Testis (tissue), 5 donors: ENCODE measurements around the gene NLRP1. TPM values are rescaled to one million over a fixed set of nuclear protein-coding genes. Genes with fewer than 3 reads are reported as not detected.

ENCODE experiments used
- DNase-seq: peaks from one replicate; pipeline ENCODE4 v3.0.0-alpha.2; 2019
- H3K27ac ChIP-seq, 2 donors: fragments of 200-600 bp; sonication (generic); one replicate each; pipeline ENCODE4 v1.5.1; 2019
- H3K27me3 ChIP-seq: fragments of 200-600 bp; sonication (generic); one replicate; pipeline ENCODE4 v1.5.1; 2019
- H3K36me3 ChIP-seq: fragments of 200-600 bp; sonication (generic); one replicate; pipeline ENCODE4 v1.5.1; 2017; ENCODE audit warnings: low read depth; ENCODE audit errors: missing control alignments
- H3K4me1 ChIP-seq: fragments of 200-600 bp; sonication (generic); one replicate; pipeline ENCODE4 v1.5.1; 2019
- H3K4me3 ChIP-seq, 2 donors: fragments of 200-600 bp; sonication (generic); one replicate each; pipeline ENCODE4 v1.5.1; 2017 to 2019
- H3K9me3 ChIP-seq: fragments of 200-600 bp; sonication (generic); one replicate; pipeline ENCODE4 v1.5.1; 2017
- CTCF ChIP-seq, 3 experiments: fragments of 450-650 bp in 2 of 3; fragments of 200-600 bp in 1 of 3; sonication (generic) in 1 of 3; IDR thresholded peaks; one replicate each; pipeline ENCODE4 v1.5.1; 2016 to 2019; ENCODE audit warnings: antibody characterized with exemption in 3 of 3, mild to moderate bottlenecking in 2 of 3, moderate library complexity in 1 of 3
- POLR2A ChIP-seq: fragments of 450-650 bp; IDR thresholded peaks from one replicate; pipeline ENCODE4 v1.6.1; 2017; ENCODE audit warnings: antibody characterized with exemption, mild to moderate bottlenecking, moderate library complexity
- WGBS, 2 donors: methylation state at CpG; one replicate each; pipeline ENCODE4 v1.1.5; 2018; 5-methylcytosine and 5-hydroxymethylcytosine counted together
- intact Hi-C: fragments of 100-400 bp; cut with DNase I; formaldehyde crosslinking; loops from one replicate; pipeline ENCODE4 v1.15.1; 2023; ENCODE audit warnings: low total_unique reads
- long read RNA-seq, 2 donors: transcript quantifications; one replicate each; lab custom pipeline, GENCODE V29; 2026
- polyA plus RNA-seq: library from polyadenylated mRNA; stranded (reverse); fragments of 350-450 nt; fragmentation: Illumina TruSeq; extraction: RNeasy Lipid Tissue Mini Kit (QIAGEN cat#74804); gene quantifications from one replicate; pipeline ENCODE4 v1.2.3, GENCODE V29; 2014; ENCODE audit warnings: low read depth, low replicate concordance; ENCODE audit not compliant: insufficient read depth
- total RNA-seq, 2 donors: library from RNA; depleted of rRNA; stranded (reverse); fragments of >200 nt; gene quantifications; one replicate each; pipeline ENCODE4 v1.2.3, GENCODE V29; 2016

The NLRP1 gene
- total RNA-seq (10 to 100 TPM; 35.4 to 68.5 TPM), polyA plus RNA-seq (39.0 TPM)
- long read RNA-seq, donor 1, transcript NLRP1-206 (2 exons, 1,627 nt), result major isoform, 27 of 27 reads
- long read RNA-seq, donor 1, partial matches to known transcripts, result 0 of 27 reads
- long read RNA-seq, donor 1, other reads (novel, unspliced or antisense), result 0 of 27 reads
- long read RNA-seq, donor 2, transcript NLRP1-206 (2 exons, 1,627 nt), result major isoform, 19 of 19 reads
- long read RNA-seq, donor 2, partial matches to known transcripts, result 0 of 19 reads
- long read RNA-seq, donor 2, other reads (novel, unspliced or antisense), result 0 of 19 reads

- Histone ChIP-seq H3K36me3 (no peaks in the 10 kb centered on the region), H3K27ac (peak within 1 kb of the TSS in 1 of 2 donors; percentile 77), H3K4me3 (peak within 1 kb of the TSS; percentile 15 to 35), H3K27me3 (no peaks in the 10 kb centered on the region), H3K4me1 (no peaks in the 10 kb centered on the region), H3K9me3 (no peaks in the 10 kb centered on the region)
- whole genome bisulfite sequencing, 2 donors, result 55 to 66% methylated on average over 5 to 14 of the region's 14 CpGs
- peak; percentile 62 for DNase-seq
- intact Hi-C loops, result loop anchor here (5.0 kb wide), 1 partner anchor 838 kb away; no protein-coding TSS in a partner anchor
- TF ChIP-seq POLR2A (no peak), CTCF (IDR thresholded peaks at IDR 0.05) (no peak)
Measured at GRCh38 chr17:5584383-5585286, at the start of gene NLRP1. Gene NLRP1 (minus strand): TSS chr17:5584509. CDS start chr17:5583957, 552 bp downstream.

GRCh38 chr17:5631958-5632590 lies 47.8 kb upstream of the NLRP1 start:
- Histone ChIP-seq H3K4me3 (no peak overlapping the region), H3K4me1 (no peaks in the 10 kb centered on the region), H3K27ac (no peak overlapping the region), H3K9me3 (no peaks in the 10 kb centered on the region), H3K27me3 (no peaks in the 10 kb centered on the region), H3K36me3 (no peaks in the 10 kb centered on the region)
- DNase-seq, result no peak
- TF ChIP-seq POLR2A, result no peak
- no peak for TF ChIP-seq CTCF (IDR thresholded peaks at IDR 0.05)
- intact Hi-C loops, result no loop called here
- WGBS, 2 donors, result 48 to 52% methylated on average over 3 of the region's 3 CpGs

- Histone ChIP-seq H3K9me3 (no peaks in the 10 kb centered on the region), H3K4me1 (no peaks in the 10 kb centered on the region), H3K27ac (no peak overlapping the region), H3K27me3 (no peaks in the 10 kb centered on the region), H3K36me3 (no peaks in the 10 kb centered on the region), H3K4me3 (no peak overlapping the region)
- TF ChIP-seq CTCF (IDR thresholded peaks at IDR 0.05) (no peak), POLR2A (no peak)
- no peak for DNase-seq
- intact Hi-C loops, result no loop called here
- WGBS, 2 donors, result 78 to 93% methylated on average over 2 of the region's 2 CpGs
Measured at GRCh38 chr17:5630434-5630833, 46.1 kb upstream of the NLRP1 start.

- H3K27me3 ChIP-seq, result no peaks in the 10 kb centered on the region
- no peak overlapping the region for H3K4me3 ChIP-seq
- intact Hi-C loops, result no loop called here
- no peaks in the 10 kb centered on the region for H3K9me3 ChIP-seq
- TF ChIP-seq CTCF (IDR thresholded peaks at IDR 0.05), result no peak
- no peak for TF ChIP-seq POLR2A
- DNase-seq, result no peak
- no peaks in the 10 kb centered on the region for H3K36me3 ChIP-seq
- H3K27ac ChIP-seq, result no peak overlapping the region
- no peaks in the 10 kb centered on the region for H3K4me1 ChIP-seq
- 86 to 94% methylated on average over 7 of the region's 7 CpGs for WGBS, 2 donors
Measured at GRCh38 chr17:5629128-5629527, 44.8 kb upstream of the NLRP1 start.
